ENCODE measurements around the gene ETHE1. TPM values are rescaled to one million over a fixed set of nuclear protein-coding genes. Genes with fewer than 3 reads are reported as not detected.

The ETHE1 gene
- polyA plus RNA-seq, 3 donors: 71.2 to 135 (median 111) TPM

DNA sequence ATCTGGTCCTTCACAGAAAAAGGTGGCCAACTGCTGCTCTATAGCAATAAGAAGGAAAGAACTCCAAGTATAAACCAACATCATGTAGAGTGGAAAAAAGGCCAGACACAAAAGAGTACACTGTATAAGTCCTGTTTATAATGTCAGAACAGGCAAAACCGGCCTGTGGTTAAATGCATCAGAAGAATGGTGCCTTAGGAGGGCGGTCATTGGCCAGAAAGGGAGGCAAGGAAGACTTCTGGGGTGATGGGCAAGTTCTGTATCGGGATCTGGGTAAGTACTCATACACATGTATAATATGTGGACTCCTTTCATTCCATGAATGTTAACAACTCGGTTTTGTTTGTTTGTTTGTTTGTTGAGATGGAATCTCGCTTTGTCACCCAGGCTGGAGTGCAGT lies 4.1 kb downstream of the ETHE1 start:
- intact Hi-C loops (cut with micrococcal nuclease): loop anchor here in 1 of 2 donors (5.0 kb wide), 1 partner anchor 76 kb away; no protein-coding TSS in a partner anchor
- TF ChIP-seq, protein P1, sequence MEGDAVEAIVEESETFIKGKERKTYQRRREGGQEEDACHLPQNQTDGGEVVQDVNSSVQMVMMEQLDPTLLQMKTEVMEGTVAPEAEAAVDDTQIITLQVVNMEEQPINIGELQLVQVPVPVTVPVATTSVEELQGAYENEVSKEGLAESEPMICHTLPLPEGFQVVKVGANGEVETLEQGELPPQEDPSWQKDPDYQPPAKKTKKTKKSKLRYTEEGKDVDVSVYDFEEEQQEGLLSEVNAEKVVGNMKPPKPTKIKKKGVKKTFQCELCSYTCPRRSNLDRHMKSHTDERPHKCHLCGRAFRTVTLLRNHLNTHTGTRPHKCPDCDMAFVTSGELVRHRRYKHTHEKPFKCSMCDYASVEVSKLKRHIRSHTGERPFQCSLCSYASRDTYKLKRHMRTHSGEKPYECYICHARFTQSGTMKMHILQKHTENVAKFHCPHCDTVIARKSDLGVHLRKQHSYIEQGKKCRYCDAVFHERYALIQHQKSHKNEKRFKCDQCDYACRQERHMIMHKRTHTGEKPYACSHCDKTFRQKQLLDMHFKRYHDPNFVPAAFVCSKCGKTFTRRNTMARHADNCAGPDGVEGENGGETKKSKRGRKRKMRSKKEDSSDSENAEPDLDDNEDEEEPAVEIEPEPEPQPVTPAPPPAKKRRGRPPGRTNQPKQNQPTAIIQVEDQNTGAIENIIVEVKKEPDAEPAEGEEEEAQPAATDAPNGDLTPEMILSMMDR (IDR thresholded peaks at IDR 0.05): no peak

DNA sequence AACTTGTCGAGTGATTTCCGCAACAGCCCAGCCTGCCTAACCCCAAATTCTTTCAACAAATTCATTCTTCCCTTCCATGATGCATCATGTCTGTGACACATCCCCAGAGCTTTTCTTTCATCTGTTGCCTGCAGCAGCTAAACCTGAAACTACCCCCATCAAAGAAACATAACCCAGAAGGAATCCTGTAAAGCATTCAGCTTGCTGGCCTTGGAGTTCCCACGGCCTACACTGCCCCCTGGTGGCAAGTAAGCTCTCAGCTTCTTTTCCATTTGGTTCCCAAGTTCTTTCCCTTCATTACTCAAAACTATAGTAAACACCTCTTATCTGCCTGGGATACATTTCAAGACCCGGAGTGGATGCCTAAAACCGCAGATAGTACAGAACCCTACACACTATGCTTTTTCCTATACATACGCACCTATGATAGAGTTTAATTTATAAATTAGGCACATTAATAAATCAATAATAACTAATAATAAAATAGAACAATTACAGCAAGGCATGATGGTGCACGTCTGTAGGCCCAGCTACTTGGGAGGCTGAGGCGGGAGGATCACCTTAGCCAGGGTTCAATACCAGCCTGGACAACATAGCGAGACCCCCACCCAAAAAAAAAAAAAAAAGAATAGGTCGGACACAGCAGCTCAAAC lies 7.4 kb downstream of the ETHE1 start:
- Histone ChIP-seq H3K36me3 (replicated peaks in 1 of 2; ENCODE audit: control insufficient read depth in 1 of 2, insufficient read depth in 2 of 2, low read length in 2 of 2) (peaks cover 4 to 23% of the 10 kb centered on the region in 2 donors), H3K27me3 (ENCODE audit: control insufficient read depth in 2 of 2, insufficient read depth in 2 of 2, low read length in 2 of 2) (no peaks in the 10 kb centered on the region), H3K4me2 (replicated peaks; ENCODE audit: extremely low read depth, low read length, poor library complexity, severe bottlenecking) (no peak overlapping the region), H3K9me3 (replicated peaks in 1 of 2; ENCODE audit: control insufficient read depth in 1 of 2, insufficient read depth in 1 of 2, low read length in 2 of 2) (no peaks in the 10 kb centered on the region), H3K27ac (ENCODE audit: low read depth in 1 of 2, low read length in 2 of 2) (no peak overlapping the region), H3K4me1 (ENCODE audit: control insufficient read depth in 1 of 2, insufficient read depth in 2 of 2, low read length in 2 of 2) (peaks cover 28 to 29% of the 10 kb centered on the region in 2 donors), H4K20me1 (ENCODE audit: insufficient read depth, low read length) (peaks cover 10% of the 10 kb centered on the region), H3K9ac (ENCODE audit: insufficient read depth, low read length, poor library complexity, severe bottlenecking) (no peak overlapping the region), H3K79me2 (ENCODE audit: insufficient read depth, low read length) (peaks cover 48% of the 10 kb centered on the region), H3K4me3 (replicated peaks in 1 of 3; ENCODE audit: low read depth in 2 of 3, low read length in 3 of 3) (no peak overlapping the region), H2AFZ (ENCODE audit: insufficient read depth, low read depth, low read length, poor library complexity, severe bottlenecking) (no peak overlapping the region)
- peaks cover 33% of the 10 kb centered on the region for H3K4me1 Mint-ChIP-seq
- intact Hi-C loops (cut with micrococcal nuclease): loop anchor here (1.0 to 5.0 kb wide), 3 partner anchors 72 to 87 kb away; no protein-coding TSS in a partner anchor
- WGBS (ENCODE audit: insufficient coverage): 80% methylated on average over 5 of the region's 10 CpGs
- TF ChIP-seq, protein P1 (IDR thresholded peaks at IDR 0.05): peak; percentile 87
- DNase-seq: peak; percentile 68 to 78 (median 73)
- no peaks in the 10 kb centered on the region for H3K9me3 Mint-ChIP-seq
- no peak overlapping the region for H3K4me3 Mint-ChIP-seq
- H3K27ac Mint-ChIP-seq: peak overlapping the region in 4 of 7 donors; percentile 10 to 86 (median 68)
- peaks cover 11 to 34% of the 10 kb centered on the region in 2 donors for H3K36me3 Mint-ChIP-seq
- no peaks in the 10 kb centered on the region for H3K27me3 Mint-ChIP-seq (ENCODE audit: low read depth in 3 of 3)

More for the DNA sequence above, 4.1 kb downstream of the ETHE1 start:
- peaks cover 0 to 1% (median 0%) of the 10 kb centered on the region in 3 donors for H3K27me3 Mint-ChIP-seq (ENCODE audit: low read depth in 3 of 3)
- Histone ChIP-seq H3K79me2 (ENCODE audit: insufficient read depth, low read length) (peaks cover 67% of the 10 kb centered on the region), H3K9ac (ENCODE audit: insufficient read depth, low read length, poor library complexity, severe bottlenecking) (no peak overlapping the region), H3K36me3 (replicated peaks in 1 of 2; ENCODE audit: control insufficient read depth in 1 of 2, insufficient read depth in 2 of 2, low read length in 2 of 2) (peaks cover 0 to 8% of the 10 kb centered on the region in 2 donors), H3K27me3 (ENCODE audit: control insufficient read depth in 2 of 2, insufficient read depth in 2 of 2, low read length in 2 of 2) (no peaks in the 10 kb centered on the region), H3K4me3 (replicated peaks in 1 of 3; ENCODE audit: low read depth in 2 of 3, low read length in 3 of 3) (no peak overlapping the region), H3K9me3 (replicated peaks in 1 of 2; ENCODE audit: control insufficient read depth in 1 of 2, insufficient read depth in 1 of 2, low read length in 2 of 2) (no peaks in the 10 kb centered on the region), H3K4me1 (ENCODE audit: control insufficient read depth in 1 of 2, insufficient read depth in 2 of 2, low read length in 2 of 2) (peaks cover 50 to 56% of the 10 kb centered on the region in 2 donors), H3K27ac (ENCODE audit: low read depth in 1 of 2, low read length in 2 of 2) (no peak overlapping the region), H4K20me1 (ENCODE audit: insufficient read depth, low read length) (peaks cover 10% of the 10 kb centered on the region), H3K4me2 (replicated peaks; ENCODE audit: extremely low read depth, low read length, poor library complexity, severe bottlenecking) (no peak overlapping the region), H2AFZ (ENCODE audit: insufficient read depth, low read depth, low read length, poor library complexity, severe bottlenecking) (no peak overlapping the region)
- peaks cover 53% of the 10 kb centered on the region for H3K4me1 Mint-ChIP-seq
- no CpG with 5 or more reads among the region's 5 CpGs for WGBS (ENCODE audit: insufficient coverage)
- no peak for DNase-seq
- H3K4me3 Mint-ChIP-seq: no peak overlapping the region
- peaks cover 4 to 16% of the 10 kb centered on the region in 2 donors for H3K36me3 Mint-ChIP-seq
- no peaks in the 10 kb centered on the region for H3K9me3 Mint-ChIP-seq
- peak overlapping the region in 1 of 7 donors; percentile 15 for H3K27ac Mint-ChIP-seq

Data from CD14-positive monocyte (primary cell).